ENCODE measurements around the gene MYOD1. TPM values are rescaled to one million over a fixed set of nuclear protein-coding genes. Genes with fewer than 3 reads are reported as not detected.

Gene MYOD1
- total RNA-seq, 1 experiment from 2014 or later, result not detected

DNA sequence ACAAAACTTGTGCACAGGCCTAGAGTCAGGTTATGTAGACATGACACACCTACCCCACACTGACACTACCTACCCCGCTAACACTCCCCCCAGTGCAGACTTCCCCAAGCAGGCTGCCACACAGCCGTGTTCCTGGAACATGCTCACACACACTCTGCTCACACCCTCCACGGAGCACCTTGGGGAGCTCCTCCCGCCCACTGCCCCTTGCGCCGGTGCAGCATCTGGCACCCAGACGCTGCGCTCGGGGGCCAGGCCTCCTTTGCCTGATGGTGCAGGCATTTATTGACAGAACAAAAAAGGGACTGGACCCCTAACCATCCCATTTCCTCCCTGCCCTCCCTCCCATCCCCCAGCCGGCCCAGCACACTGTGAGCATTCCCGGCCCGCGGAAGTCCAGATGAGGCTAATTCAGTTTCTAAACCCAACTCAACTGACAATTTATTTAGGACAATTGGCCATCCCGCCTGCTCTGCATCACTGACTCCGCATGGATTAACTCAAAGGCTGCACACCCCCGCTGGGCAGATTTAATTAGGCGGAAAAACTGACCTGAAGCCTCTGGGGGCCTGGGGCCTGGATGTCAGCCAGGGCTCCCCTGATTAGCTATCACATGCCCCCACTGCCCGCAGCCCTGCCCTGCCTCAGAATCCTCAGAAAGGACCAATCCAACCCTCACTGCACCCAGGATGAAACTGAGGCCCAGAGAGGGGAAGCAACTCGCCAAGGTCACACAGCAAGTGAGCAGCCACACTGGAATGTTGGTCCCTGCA is 45.3 kb downstream of the MYOD1 start (continued):
- TF ChIP-seq, protein P1, sequence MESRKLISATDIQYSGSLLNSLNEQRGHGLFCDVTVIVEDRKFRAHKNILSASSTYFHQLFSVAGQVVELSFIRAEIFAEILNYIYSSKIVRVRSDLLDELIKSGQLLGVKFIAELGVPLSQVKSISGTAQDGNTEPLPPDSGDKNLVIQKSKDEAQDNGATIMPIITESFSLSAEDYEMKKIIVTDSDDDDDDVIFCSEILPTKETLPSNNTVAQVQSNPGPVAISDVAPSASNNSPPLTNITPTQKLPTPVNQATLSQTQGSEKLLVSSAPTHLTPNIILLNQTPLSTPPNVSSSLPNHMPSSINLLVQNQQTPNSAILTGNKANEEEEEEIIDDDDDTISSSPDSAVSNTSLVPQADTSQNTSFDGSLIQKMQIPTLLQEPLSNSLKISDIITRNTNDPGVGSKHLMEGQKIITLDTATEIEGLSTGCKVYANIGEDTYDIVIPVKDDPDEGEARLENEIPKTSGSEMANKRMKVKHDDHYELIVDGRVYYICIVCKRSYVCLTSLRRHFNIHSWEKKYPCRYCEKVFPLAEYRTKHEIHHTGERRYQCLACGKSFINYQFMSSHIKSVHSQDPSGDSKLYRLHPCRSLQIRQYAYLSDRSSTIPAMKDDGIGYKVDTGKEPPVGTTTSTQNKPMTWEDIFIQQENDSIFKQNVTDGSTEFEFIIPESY (IDR thresholded peaks at IDR 0.05; ENCODE audit: extremely low read depth, insufficient replicate concordance, low read length), result no peak
- TF ChIP-seq EZH2 (IDR thresholded peaks at IDR 0.05), result no peak
- TF ChIP-seq YY1 (IDR thresholded peaks at IDR 0.05; ENCODE audit: extremely low read depth, insufficient replicate concordance, low read depth, low read length), result no peak
- no peak for TF ChIP-seq SP1 (IDR thresholded peaks at IDR 0.05; ENCODE audit: low read depth)

DNA sequence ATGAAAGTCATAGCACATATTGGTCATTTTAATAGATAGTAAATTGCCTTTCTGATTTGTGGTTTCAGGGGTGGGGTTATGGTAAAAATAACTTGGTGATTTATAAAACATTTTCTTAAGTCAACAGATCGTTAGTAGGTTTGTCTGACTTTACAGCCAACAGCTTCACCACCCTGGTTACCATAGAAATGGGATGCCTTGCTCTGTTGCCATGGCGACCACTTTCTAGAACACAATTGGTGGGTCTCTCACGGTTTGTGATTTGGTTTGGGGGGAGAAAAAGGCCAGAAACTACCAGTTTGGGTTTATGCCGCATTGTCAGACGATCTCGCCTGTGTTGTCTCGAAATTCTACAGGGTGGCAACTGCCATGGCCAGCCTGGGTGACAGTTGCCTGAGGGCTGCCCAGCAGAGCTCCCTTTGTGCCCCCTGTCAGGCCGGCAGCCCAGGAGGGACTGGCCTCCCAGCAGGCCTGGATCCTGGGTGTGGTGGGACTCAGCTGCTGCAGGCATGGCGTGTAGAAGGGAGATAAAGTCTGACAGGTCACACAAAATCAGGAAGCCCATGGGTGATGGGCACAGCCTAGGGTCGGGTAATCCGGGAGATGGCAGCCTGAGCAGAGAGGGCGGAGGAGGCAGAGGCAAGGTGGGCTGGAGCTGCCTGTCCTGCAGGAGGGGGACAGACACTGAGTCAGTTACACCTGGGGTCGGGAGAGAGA is 46.1 kb downstream of the MYOD1 start:
- DNase-seq (ENCODE audit: low read depth, low spot score) (no peak), ATAC-seq (no peak)
- CTCF ChIA-PET, result interaction anchor here (1.4 to 1.9 kb wide), 3 partner anchors 207 to 221 kb away, joined by 7 to 8 read pairs (median 7); no protein-coding TSS in a partner anchor
- POLR2A ChIA-PET, result no interaction called here
- H3K9ac ChIP-seq (ENCODE audit: low read length), result no peak overlapping the region
- H3K36me3 ChIP-seq (ENCODE audit: control insufficient read depth in 1 of 2, insufficient read depth in 2 of 2, low read length in 2 of 2), result no peaks in the 10 kb centered on the region
- TF ChIP-seq RAD21 (IDR thresholded peaks at IDR 0.05; ENCODE audit: low read depth) (no peak), SP1 (IDR thresholded peaks at IDR 0.05; ENCODE audit: low read depth) (no peak), FOSL1 (IDR thresholded peaks at IDR 0.05; ENCODE audit: low read depth) (no peak), ELF1 (IDR thresholded peaks at IDR 0.05; ENCODE audit: borderline replicate concordance, low read depth) (no peak), POLR2AphosphoS5 (IDR thresholded peaks at IDR 0.05; ENCODE audit: low read depth, low read length) (no peak)
- TF ChIP-seq, protein P2, sequence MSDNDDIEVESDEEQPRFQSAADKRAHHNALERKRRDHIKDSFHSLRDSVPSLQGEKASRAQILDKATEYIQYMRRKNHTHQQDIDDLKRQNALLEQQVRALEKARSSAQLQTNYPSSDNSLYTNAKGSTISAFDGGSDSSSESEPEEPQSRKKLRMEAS (IDR thresholded peaks at IDR 0.05), result no peak
- intact Hi-C loops (cut with micrococcal nuclease), result no loop called here
- H2AFZ ChIP-seq (ENCODE audit: low read depth, low read length, poor library complexity, severe bottlenecking), result no peak overlapping the region
- no peak overlapping the region for H3K4me2 ChIP-seq (ENCODE audit: low read length)
- H3K4me1 ChIP-seq (ENCODE audit: control insufficient read depth in 1 of 2, insufficient read depth in 2 of 2, low read length in 2 of 2), result peaks cover 3 to 7% of the 10 kb centered on the region in 2 experiments; a peak in 3 of 4 replicates
- no peaks in the 10 kb centered on the region for H4K20me1 ChIP-seq (ENCODE audit: insufficient read depth)
- no peak overlapping the region for H3K27ac ChIP-seq (ENCODE audit: low read depth, low read length)
- no peaks in the 10 kb centered on the region for H3K79me2 ChIP-seq (ENCODE audit: insufficient read depth, low read length)
- H3K27me3 ChIP-seq (ENCODE audit: insufficient read depth, low read length), result no peaks in the 10 kb centered on the region
- no peak overlapping the region for H3K4me3 ChIP-seq (replicated peaks in 1 of 2; ENCODE audit: low read depth in 1 of 2, low read length in 2 of 2)
- H3K9me2 ChIP-seq (ENCODE audit: insufficient read depth), result no peaks in the 10 kb centered on the region
- no peaks in the 10 kb centered on the region for H3K9me3 ChIP-seq (ENCODE audit: control insufficient read depth in 1 of 2, insufficient read depth in 1 of 2, low read depth in 1 of 2, low read length in 2 of 2)
- RAD21 ChIA-PET (ENCODE audit: low non-redundant PET in 1 of 2, low total read pairs in 2 of 2, uncharacterized antibody in 2 of 2, unreplicated experiment in 2 of 2), result no interaction called here
- no TSS peak for BruUV-seq (replicated peaks)
